ENCODE measurements around the gene TSR3. TPM values are rescaled to one million over a fixed set of nuclear protein-coding genes. Genes with fewer than 3 reads are reported as not detected.
"Not testable (repeated sequence)": the region's sequence is repeated elsewhere in the genome, so short reads cannot be mapped to it uniquely, and the experiment has no call there.

Gene TSR3
- total RNA-seq, 1 experiment from 2014 or later: 58.8 TPM

GRCh38 chr16:1328136-1328535 is 23.5 kb downstream of the TSR3 start:
- H4K91ac ChIP-seq (ENCODE audit: insufficient read length, low read depth, low read length); H3K23ac ChIP-seq (ENCODE audit: insufficient read length, low read depth, low read length); H2AK5ac ChIP-seq (ENCODE audit: insufficient read length, low read length); H4K8ac ChIP-seq (replicated peaks; ENCODE audit: insufficient read length, low read depth, low read length); H4K20me1 ChIP-seq (ENCODE audit: control insufficient read depth, insufficient read depth, insufficient read length); H2BK12ac ChIP-seq (ENCODE audit: insufficient read length, low read depth, low read length); H3K14ac ChIP-seq (ENCODE audit: insufficient read depth, low read length); H2BK120ac ChIP-seq (ENCODE audit: low read depth, low read length, poor library complexity, severe bottlenecking); H4K5ac ChIP-seq (ENCODE audit: insufficient read length, low read depth, low read length); H3K4ac ChIP-seq (ENCODE audit: low read depth, low read length); H3K9ac ChIP-seq (ENCODE audit: extremely low read depth, insufficient read length, low read length); H3K4me3 Mint-ChIP-seq; H3K18ac ChIP-seq (ENCODE audit: insufficient read length, low read depth, low read length); H3K9me3 Mint-ChIP-seq; H3K27me3 ChIP-seq (ENCODE audit: insufficient read depth, low read length); H2BK20ac ChIP-seq (ENCODE audit: low read depth, low read length, poor library complexity, severe bottlenecking); H2BK5ac ChIP-seq (ENCODE audit: insufficient read length, low read length); H2AFZ ChIP-seq (ENCODE audit: low read length); H3T11ph ChIP-seq (ENCODE audit: low read length); H3K4me1 ChIP-seq (ENCODE audit: insufficient read depth, low read length); H3K79me2 ChIP-seq (ENCODE audit: insufficient read depth, low read length); H3K4me2 ChIP-seq (ENCODE audit: insufficient read depth, insufficient read length, low read length); H3K9me3 ChIP-seq (ENCODE audit: control insufficient read depth, low read depth, low read length); H3K27ac ChIP-seq (ENCODE audit: insufficient read length, low read depth, low read length); H2BK15ac ChIP-seq (ENCODE audit: low read depth, low read length); H3K79me1 ChIP-seq (ENCODE audit: insufficient read depth, low read depth, low read length, poor library complexity, severe bottlenecking); DNase-seq; H3K56ac ChIP-seq (ENCODE audit: insufficient read length, low read depth, low read length): not testable (repeated sequence)
- peaks cover 2 to 22% (median 17%) of the 10 kb centered on the region in 3 experiments for H3K36me3 Mint-ChIP-seq (ENCODE audit: insufficient read depth in 1 of 3, low read depth in 3 of 3)
- H3K27ac Mint-ChIP-seq: peak overlapping the region in 1 of 3 experiments; percentile 76; a peak in 1 of 7 replicates
- WGBS (ENCODE audit: extremely low coverage, insufficient read length, low lambda C conversion rate): no CpG with 5 or more reads among the region's 20 CpGs
- peaks cover 12 to 20% of the 10 kb centered on the region in 2 experiments for H3K4me1 Mint-ChIP-seq
- H3K27me3 Mint-ChIP-seq (ENCODE audit: low read depth): peaks cover 11% of the 10 kb centered on the region
- H3K23me2 ChIP-seq (ENCODE audit: insufficient read length, low read depth, low read length, poor library complexity, severe bottlenecking): peaks cover 12% of the 10 kb centered on the region
